ENCODE data around the gene RTN3.

RTN3 gene

DNA sequence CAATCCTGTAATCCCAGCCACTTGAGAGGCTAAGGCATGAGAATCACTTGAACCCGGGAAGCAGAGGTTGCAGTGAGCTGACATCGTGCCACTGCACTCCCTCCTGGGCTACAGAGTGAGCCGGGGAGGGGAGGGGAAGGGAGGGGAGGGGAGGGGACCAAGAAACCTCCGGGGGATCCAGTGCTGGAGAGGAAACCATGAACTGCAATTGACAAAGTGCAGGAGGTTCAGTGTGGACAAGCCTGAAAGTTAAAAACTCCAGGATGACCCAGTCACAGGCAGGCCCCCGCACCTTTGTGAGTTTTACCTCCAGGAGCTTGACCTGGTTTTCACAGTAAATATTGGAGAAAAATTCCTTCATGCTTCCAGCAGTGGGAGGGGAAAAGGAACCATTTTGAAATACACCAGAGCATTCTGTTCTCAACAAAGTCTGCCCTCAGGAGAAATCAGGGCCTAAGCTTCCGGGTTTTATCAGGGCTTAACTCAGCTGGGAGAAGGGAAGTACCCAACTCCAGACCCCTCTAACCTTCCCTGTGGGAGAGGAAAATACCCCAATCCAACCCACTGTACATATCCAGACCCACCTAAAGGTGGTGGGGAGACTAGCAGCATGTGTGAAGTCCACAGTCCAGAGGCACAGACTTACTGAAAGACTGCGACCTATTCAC is 102.8 kb downstream of the RTN3 start (continued):
- no peak for TF ChIP-seq ZNF565 (CRISPR knock-in tag; conservative IDR thresholded peaks at IDR 0.05; ENCODE audit: low read depth)
- no peak for TF ChIP-seq ARNTL (CRISPR knock-in tag; IDR thresholded peaks at IDR 0.05; ENCODE audit: borderline replicate concordance, low read depth)
- TF ChIP-seq, protein P1, sequence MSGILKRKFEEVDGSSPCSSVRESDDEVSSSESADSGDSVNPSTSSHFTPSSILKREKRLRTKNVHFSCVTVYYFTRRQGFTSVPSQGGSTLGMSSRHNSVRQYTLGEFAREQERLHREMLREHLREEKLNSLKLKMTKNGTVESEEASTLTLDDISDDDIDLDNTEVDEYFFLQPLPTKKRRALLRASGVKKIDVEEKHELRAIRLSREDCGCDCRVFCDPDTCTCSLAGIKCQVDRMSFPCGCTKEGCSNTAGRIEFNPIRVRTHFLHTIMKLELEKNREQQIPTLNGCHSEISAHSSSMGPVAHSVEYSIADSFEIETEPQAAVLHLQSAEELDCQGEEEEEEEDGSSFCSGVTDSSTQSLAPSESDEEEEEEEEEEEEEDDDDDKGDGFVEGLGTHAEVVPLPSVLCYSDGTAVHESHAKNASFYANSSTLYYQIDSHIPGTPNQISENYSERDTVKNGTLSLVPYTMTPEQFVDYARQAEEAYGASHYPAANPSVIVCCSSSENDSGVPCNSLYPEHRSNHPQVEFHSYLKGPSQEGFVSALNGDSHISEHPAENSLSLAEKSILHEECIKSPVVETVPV (CRISPR knock-in tag; IDR thresholded peaks at IDR 0.05), result no peak
- no peak for TF ChIP-seq ZC3H10 (CRISPR knock-in tag; IDR thresholded peaks at IDR 0.05)
- no peak for TF ChIP-seq ZFP30 (CRISPR knock-in tag; IDR thresholded peaks at IDR 0.05)
- TF ChIP-seq OSR1 (CRISPR knock-in tag; IDR thresholded peaks at IDR 0.05), result no peak

GRCh38 chr11:63785823-63786222 is 104.5 kb downstream of the RTN3 start:
- TF ChIP-seq, protein P2, sequence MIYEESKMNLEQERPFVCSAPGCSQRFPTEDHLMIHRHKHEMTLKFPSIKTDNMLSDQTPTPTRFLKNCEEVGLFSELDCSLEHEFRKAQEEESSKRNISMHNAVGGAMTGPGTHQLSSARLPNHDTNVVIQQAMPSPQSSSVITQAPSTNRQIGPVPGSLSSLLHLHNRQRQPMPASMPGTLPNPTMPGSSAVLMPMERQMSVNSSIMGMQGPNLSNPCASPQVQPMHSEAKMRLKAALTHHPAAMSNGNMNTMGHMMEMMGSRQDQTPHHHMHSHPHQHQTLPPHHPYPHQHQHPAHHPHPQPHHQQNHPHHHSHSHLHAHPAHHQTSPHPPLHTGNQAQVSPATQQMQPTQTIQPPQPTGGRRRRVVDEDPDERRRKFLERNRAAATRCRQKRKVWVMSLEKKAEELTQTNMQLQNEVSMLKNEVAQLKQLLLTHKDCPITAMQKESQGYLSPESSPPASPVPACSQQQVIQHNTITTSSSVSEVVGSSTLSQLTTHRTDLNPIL (CRISPR knock-in tag; IDR thresholded peaks at IDR 0.05; ENCODE audit: low read depth), result no peak
- no peak for TF ChIP-seq ISL1 (CRISPR knock-in tag; IDR thresholded peaks at IDR 0.05)
- no peak for TF ChIP-seq ZNF565 (CRISPR knock-in tag; conservative IDR thresholded peaks at IDR 0.05; ENCODE audit: low read depth)
- no peak for TF ChIP-seq GLIS3 (CRISPR knock-in tag; IDR thresholded peaks at IDR 0.05)
- TF ChIP-seq SNAI2 (CRISPR knock-in tag; IDR thresholded peaks at IDR 0.05), result no peak
- no peak for TF ChIP-seq TOX (CRISPR knock-in tag; IDR thresholded peaks at IDR 0.05; ENCODE audit: borderline replicate concordance)
- TF ChIP-seq, protein P1 (CRISPR knock-in tag; IDR thresholded peaks at IDR 0.05), result no peak
- TF ChIP-seq PPARA (CRISPR knock-in tag; IDR thresholded peaks at IDR 0.05; ENCODE audit: borderline replicate concordance), result no peak
- no peak for TF ChIP-seq ZFP3 (CRISPR knock-in tag; IDR thresholded peaks at IDR 0.05)
- TF ChIP-seq CSDC2 (CRISPR knock-in tag; IDR thresholded peaks at IDR 0.05), result no peak

GRCh38 chr11:63791495-63792167 is 110.3 kb downstream of the RTN3 start:
- ATAC-seq, result no peak
- no peak for TF ChIP-seq GLIS3 (CRISPR knock-in tag; IDR thresholded peaks at IDR 0.05)
- no peak for TF ChIP-seq ZFP3 (CRISPR knock-in tag; IDR thresholded peaks at IDR 0.05)
- no peak for TF ChIP-seq OSR1 (CRISPR knock-in tag; IDR thresholded peaks at IDR 0.05)
- TF ChIP-seq ZFP30 (CRISPR knock-in tag; IDR thresholded peaks at IDR 0.05), result no peak
- TF ChIP-seq ZNF70 (CRISPR knock-in tag; IDR thresholded peaks at IDR 0.05), result no peak
- TF ChIP-seq, protein P3, sequence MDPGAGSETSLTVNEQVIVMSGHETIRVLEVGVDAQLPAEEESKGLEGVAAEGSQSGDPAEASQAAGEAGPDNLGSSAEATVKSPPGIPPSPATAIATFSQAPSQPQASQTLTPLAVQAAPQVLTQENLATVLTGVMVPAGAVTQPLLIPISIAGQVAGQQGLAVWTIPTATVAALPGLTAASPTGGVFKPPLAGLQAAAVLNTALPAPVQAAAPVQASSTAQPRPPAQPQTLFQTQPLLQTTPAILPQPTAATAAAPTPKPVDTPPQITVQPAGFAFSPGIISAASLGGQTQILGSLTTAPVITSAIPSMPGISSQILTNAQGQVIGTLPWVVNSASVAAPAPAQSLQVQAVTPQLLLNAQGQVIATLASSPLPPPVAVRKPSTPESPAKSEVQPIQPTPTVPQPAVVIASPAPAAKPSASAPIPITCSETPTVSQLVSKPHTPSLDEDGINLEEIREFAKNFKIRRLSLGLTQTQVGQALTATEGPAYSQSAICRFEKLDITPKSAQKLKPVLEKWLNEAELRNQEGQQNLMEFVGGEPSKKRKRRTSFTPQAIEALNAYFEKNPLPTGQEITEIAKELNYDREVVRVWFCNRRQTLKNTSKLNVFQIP (CRISPR knock-in tag; IDR thresholded peaks at IDR 0.05; ENCODE audit: borderline replicate concordance, low read depth), result no peak
- no peak for TF ChIP-seq BACH2 (CRISPR knock-in tag; IDR thresholded peaks at IDR 0.05; ENCODE audit: borderline replicate concordance)
- TF ChIP-seq PPARA (CRISPR knock-in tag; IDR thresholded peaks at IDR 0.05; ENCODE audit: borderline replicate concordance), result no peak
- TF ChIP-seq ESRRG (CRISPR knock-in tag; IDR thresholded peaks at IDR 0.05), result no peak
- no peak for TF ChIP-seq RARB (CRISPR knock-in tag; IDR thresholded peaks at IDR 0.05)
- no peak for TF ChIP-seq TOX (CRISPR knock-in tag; IDR thresholded peaks at IDR 0.05; ENCODE audit: borderline replicate concordance)
- TF ChIP-seq ZC3H10 (CRISPR knock-in tag; IDR thresholded peaks at IDR 0.05), result no peak
- TF ChIP-seq ISL1 (CRISPR knock-in tag; IDR thresholded peaks at IDR 0.05), result no peak
- no peak for TF ChIP-seq ZNF8 (CRISPR knock-in tag; IDR thresholded peaks at IDR 0.05)
- TF ChIP-seq, protein P4, sequence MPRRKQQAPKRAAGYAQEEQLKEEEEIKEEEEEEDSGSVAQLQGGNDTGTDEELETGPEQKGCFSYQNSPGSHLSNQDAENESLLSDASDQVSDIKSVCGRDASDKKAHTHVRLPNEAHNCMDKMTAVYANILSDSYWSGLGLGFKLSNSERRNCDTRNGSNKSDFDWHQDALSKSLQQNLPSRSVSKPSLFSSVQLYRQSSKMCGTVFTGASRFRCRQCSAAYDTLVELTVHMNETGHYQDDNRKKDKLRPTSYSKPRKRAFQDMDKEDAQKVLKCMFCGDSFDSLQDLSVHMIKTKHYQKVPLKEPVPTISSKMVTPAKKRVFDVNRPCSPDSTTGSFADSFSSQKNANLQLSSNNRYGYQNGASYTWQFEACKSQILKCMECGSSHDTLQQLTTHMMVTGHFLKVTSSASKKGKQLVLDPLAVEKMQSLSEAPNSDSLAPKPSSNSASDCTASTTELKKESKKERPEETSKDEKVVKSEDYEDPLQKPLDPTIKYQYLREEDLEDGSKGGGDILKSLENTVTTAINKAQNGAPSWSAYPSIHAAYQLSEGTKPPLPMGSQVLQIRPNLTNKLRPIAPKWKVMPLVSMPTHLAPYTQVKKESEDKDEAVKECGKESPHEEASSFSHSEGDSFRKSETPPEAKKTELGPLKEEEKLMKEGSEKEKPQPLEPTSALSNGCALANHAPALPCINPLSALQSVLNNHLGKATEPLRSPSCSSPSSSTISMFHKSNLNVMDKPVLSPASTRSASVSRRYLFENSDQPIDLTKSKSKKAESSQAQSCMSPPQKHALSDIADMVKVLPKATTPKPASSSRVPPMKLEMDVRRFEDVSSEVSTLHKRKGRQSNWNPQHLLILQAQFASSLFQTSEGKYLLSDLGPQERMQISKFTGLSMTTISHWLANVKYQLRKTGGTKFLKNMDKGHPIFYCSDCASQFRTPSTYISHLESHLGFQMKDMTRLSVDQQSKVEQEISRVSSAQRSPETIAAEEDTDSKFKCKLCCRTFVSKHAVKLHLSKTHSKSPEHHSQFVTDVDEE (CRISPR knock-in tag; IDR thresholded peaks at IDR 0.05), result no peak
- TF ChIP-seq, protein P5, sequence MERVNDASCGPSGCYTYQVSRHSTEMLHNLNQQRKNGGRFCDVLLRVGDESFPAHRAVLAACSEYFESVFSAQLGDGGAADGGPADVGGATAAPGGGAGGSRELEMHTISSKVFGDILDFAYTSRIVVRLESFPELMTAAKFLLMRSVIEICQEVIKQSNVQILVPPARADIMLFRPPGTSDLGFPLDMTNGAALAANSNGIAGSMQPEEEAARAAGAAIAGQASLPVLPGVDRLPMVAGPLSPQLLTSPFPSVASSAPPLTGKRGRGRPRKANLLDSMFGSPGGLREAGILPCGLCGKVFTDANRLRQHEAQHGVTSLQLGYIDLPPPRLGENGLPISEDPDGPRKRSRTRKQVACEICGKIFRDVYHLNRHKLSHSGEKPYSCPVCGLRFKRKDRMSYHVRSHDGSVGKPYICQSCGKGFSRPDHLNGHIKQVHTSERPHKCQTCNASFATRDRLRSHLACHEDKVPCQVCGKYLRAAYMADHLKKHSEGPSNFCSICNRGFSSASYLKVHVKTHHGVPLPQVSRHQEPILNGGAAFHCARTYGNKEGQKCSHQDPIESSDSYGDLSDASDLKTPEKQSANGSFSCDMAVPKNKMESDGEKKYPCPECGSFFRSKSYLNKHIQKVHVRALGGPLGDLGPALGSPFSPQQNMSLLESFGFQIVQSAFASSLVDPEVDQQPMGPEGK (CRISPR knock-in tag; IDR thresholded peaks at IDR 0.05; ENCODE audit: borderline replicate concordance), result no peak
- no peak for TF ChIP-seq SNAI2 (CRISPR knock-in tag; IDR thresholded peaks at IDR 0.05)

More at GRCh38 chr11:63785823-63786222, 104.5 kb downstream of the RTN3 start:
- ATAC-seq, result no peak
